Vagina (tissue), 2 donors: ENCODE measurements around the gene HYDIN. TPM values are rescaled to one million over a fixed set of nuclear protein-coding genes. Genes with fewer than 3 reads are reported as not detected.

Source experiments
- DNase-seq, 2 donors: peaks; one replicate each; pipeline ENCODE4 v3.0.0-alpha.2; 2017; ENCODE audit errors: extremely low spot score in 2 of 2
- H3K27ac ChIP-seq: fragments of 200-600 bp; sonication (generic); one replicate; pipeline ENCODE4 v1.5.1; 2019
- H3K27me3 ChIP-seq: fragments of 200-600 bp; sonication (generic); one replicate; pipeline ENCODE4 v1.5.1; 2019
- H3K36me3 ChIP-seq, 2 donors: fragments of 200-600 bp; sonication (generic); one replicate each; pipeline ENCODE4 v1.5.1; 2017 to 2019
- H3K4me1 ChIP-seq: fragments of 200-600 bp; sonication (generic); one replicate; pipeline ENCODE4 v1.5.1; 2019
- H3K4me3 ChIP-seq, 2 donors: fragments of 200-600 bp; sonication (generic); 1 replicate in 1 of 2; 2 replicates in 1 of 2; pipeline ENCODE4 v1.5.1; 2016 to 2019
- H3K9me3 ChIP-seq: fragments of 200-600 bp; sonication (generic); one replicate; pipeline ENCODE4 v1.5.1; 2019
- POLR2A ChIP-seq, 2 donors: fragments of 450-650 bp; IDR thresholded peaks; one replicate each; pipeline ENCODE4 v1.6.1; 2017; ENCODE audit warnings: antibody characterized with exemption in 2 of 2, mild to moderate bottlenecking in 2 of 2, moderate library complexity in 2 of 2
- POLR2AphosphoS5 ChIP-seq, 2 donors: sonication (generic); formaldehyde crosslinking; IDR thresholded peaks; one replicate each; pipeline ENCODE4 v1.9.0; 2017; ENCODE audit warnings: antibody characterized with exemption in 2 of 2, mild to moderate bottlenecking in 2 of 2, low read depth in 1 of 2; ENCODE audit not compliant: insufficient read depth in 1 of 2
- intact Hi-C: fragments of 100-400 bp; cut with DNase I; formaldehyde crosslinking; loops from one replicate; pipeline ENCODE4 v1.15.1; 2023
- total RNA-seq: library from RNA; depleted of rRNA; stranded (reverse); fragments of >200 nt; gene quantifications from one replicate; pipeline ENCODE4 v1.2.3, GENCODE V29; 2016
- TF ChIP-seq, protein P1 (sequence below), 3 experiments: fragments of 450-650 bp in 2 of 3; fragments of 200-600 bp in 1 of 3; sonication (generic) in 1 of 3; IDR thresholded peaks; one replicate each; pipeline ENCODE4 v1.5.1; 2017 to 2019; ENCODE audit warnings: antibody characterized with exemption in 3 of 3, mild to moderate bottlenecking in 2 of 3, moderate library complexity in 2 of 3

The HYDIN gene
- total RNA-seq, 1 donor from 2014 or later = not detected

DNA sequence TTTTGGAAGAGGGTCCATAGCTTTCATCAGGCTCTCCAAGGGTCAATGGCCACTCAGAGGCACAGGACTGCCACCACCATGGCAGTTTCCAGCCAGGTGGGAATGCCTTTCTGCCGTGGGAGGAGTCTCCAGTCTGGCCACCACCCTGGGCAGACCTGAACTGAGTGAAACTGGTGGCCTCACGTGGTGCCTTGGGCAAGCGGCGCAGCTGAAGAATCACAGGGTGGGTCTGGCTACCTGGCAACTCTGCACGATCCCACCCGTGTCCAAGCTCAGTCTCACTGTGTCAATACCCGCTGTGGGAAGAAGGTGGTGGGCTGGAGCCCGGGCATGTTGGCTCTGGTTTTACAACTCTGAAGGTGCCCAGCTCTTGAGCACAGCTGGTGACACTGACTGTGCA lies 461.4 kb downstream of the HYDIN start:
- Histone ChIP-seq H3K9me3 (no peaks in the 10 kb centered on the region), H3K27ac (no peak overlapping the region), H3K4me3 (no peak overlapping the region), H3K27me3 (no peaks in the 10 kb centered on the region), H3K36me3 (peaks cover 0 to 10% of the 10 kb centered on the region in 2 donors), H3K4me1 (peaks cover 21% of the 10 kb centered on the region)
- no peak for DNase-seq
- intact Hi-C loops = no loop called here
- peak in 1 of 2 donors; percentile 18 for TF ChIP-seq POLR2AphosphoS5 (IDR thresholded peaks at IDR 0.05; ENCODE audit: insufficient read depth in 1 of 2, low read depth in 1 of 2)
- no peak for TF ChIP-seq POLR2A (IDR thresholded peaks at IDR 0.05)

DNA sequence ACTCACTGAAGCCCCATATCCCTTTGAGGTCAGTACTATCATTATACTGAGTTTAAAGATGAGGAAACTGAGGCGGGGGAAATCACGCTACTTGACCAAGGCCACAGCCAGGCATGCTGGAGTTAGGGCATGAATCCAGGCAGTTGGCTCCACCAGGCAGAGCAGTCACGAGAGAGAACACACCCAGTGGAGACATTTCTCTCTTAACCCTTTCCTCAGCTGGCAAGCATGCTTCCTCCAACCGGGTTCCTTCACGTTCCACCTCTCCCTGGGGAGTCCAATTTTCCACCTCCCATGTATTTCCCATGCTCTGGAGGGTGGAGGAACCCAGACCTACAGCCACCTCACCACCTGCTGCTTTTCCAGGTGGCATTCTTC lies 462.3 kb downstream of the HYDIN start:
- H3K4me3 ChIP-seq = no peak overlapping the region
- no peaks in the 10 kb centered on the region for H3K27me3 ChIP-seq
- H3K27ac ChIP-seq = peak overlapping the region; percentile 14
- intact Hi-C loops = no loop called here
- no peak for DNase-seq
- H3K4me1 ChIP-seq = peaks cover 21% of the 10 kb centered on the region
- H3K36me3 ChIP-seq = peaks cover 0 to 10% of the 10 kb centered on the region in 2 donors
- TF ChIP-seq POLR2AphosphoS5 (IDR thresholded peaks at IDR 0.05; ENCODE audit: insufficient read depth in 1 of 2, low read depth in 1 of 2) (no peak), POLR2A (IDR thresholded peaks at IDR 0.05) (no peak)
- TF ChIP-seq, protein P1, sequence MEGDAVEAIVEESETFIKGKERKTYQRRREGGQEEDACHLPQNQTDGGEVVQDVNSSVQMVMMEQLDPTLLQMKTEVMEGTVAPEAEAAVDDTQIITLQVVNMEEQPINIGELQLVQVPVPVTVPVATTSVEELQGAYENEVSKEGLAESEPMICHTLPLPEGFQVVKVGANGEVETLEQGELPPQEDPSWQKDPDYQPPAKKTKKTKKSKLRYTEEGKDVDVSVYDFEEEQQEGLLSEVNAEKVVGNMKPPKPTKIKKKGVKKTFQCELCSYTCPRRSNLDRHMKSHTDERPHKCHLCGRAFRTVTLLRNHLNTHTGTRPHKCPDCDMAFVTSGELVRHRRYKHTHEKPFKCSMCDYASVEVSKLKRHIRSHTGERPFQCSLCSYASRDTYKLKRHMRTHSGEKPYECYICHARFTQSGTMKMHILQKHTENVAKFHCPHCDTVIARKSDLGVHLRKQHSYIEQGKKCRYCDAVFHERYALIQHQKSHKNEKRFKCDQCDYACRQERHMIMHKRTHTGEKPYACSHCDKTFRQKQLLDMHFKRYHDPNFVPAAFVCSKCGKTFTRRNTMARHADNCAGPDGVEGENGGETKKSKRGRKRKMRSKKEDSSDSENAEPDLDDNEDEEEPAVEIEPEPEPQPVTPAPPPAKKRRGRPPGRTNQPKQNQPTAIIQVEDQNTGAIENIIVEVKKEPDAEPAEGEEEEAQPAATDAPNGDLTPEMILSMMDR (IDR thresholded peaks at IDR 0.05) = no peak
- H3K9me3 ChIP-seq = no peaks in the 10 kb centered on the region

DNA sequence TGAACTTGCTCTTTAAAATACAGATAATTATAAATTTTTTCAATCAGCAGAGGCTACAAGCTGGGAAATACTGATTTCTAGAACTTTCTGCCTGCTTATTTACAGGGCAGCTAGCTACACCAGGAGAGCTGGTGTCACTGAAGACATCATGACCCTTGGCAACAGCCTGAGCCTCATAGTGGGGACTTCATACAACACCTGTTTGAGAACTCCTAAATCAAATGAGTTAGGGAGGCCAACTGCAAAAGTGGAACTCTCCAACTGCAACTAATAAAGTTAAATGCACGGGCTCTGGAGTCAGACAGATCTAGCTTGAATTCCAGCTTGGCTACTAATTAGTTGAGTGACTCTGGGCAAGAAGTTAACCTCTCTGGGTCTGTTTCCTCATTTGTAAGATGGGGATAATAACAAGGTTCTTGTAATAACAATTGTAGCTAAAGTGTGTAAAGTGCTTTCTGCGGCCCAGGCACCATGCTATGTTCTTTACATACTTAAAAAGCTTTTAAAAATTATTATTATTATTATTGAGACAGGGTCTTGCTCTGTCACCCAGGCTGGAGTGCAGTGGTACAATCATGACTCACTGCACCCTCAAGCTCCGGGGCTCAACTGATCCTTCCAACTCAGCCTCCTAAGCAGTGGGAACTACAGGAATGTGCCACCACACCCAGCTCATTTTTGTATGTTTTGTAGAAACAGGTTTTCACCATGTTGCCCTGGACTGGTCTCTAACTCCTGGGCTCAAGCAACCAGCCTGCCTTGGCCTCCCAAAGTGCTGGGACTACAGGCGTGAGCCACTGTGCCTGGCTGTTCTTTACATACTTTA lies 462.9 kb downstream of the HYDIN start:
- Histone ChIP-seq H3K27me3 (no peaks in the 10 kb centered on the region), H3K4me3 (no peak overlapping the region), H3K27ac (peak overlapping the region; percentile 14), H3K36me3 (peaks cover 0 to 13% of the 10 kb centered on the region in 2 donors), H3K9me3 (no peaks in the 10 kb centered on the region), H3K4me1 (peaks cover 21% of the 10 kb centered on the region)
- DNase-seq = no peak
- TF ChIP-seq, protein P1 (IDR thresholded peaks at IDR 0.05) = no peak
- TF ChIP-seq POLR2A (IDR thresholded peaks at IDR 0.05) (no peak), POLR2AphosphoS5 (IDR thresholded peaks at IDR 0.05; ENCODE audit: insufficient read depth in 1 of 2, low read depth in 1 of 2) (no peak)
- intact Hi-C loops = no loop called here

DNA sequence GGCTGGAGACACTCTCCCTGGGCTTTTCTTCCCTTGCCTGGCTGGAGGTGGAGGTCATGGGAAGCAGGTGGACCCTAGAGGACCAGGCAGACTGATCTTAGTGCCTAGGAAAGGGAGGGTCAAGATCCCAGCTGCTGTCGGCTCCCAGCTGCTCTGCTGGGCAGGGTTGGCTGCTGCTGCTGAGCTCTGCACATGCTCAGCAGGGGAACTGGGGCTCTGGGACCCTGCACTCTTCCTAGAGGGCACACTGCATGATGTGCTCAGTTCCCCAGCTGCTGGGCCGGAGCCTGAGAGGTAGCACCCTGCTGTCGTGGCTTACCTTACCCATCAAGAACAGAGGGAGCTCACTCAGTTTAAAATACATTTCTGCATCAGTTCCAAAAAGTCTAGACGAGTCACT lies 463.9 kb downstream of the HYDIN start:
- intact Hi-C loops = no loop called here
- Histone ChIP-seq H3K27ac (no peak overlapping the region), H3K4me3 (no peak overlapping the region), H3K36me3 (peaks cover 0 to 14% of the 10 kb centered on the region in 2 donors), H3K9me3 (no peaks in the 10 kb centered on the region), H3K4me1 (peaks cover 21% of the 10 kb centered on the region), H3K27me3 (no peaks in the 10 kb centered on the region)
- DNase-seq = no peak
- TF ChIP-seq POLR2AphosphoS5 (IDR thresholded peaks at IDR 0.05; ENCODE audit: insufficient read depth in 1 of 2, low read depth in 1 of 2) (no peak), POLR2A (IDR thresholded peaks at IDR 0.05) (no peak)
- TF ChIP-seq, protein P1 (IDR thresholded peaks at IDR 0.05) = no peak

DNA sequence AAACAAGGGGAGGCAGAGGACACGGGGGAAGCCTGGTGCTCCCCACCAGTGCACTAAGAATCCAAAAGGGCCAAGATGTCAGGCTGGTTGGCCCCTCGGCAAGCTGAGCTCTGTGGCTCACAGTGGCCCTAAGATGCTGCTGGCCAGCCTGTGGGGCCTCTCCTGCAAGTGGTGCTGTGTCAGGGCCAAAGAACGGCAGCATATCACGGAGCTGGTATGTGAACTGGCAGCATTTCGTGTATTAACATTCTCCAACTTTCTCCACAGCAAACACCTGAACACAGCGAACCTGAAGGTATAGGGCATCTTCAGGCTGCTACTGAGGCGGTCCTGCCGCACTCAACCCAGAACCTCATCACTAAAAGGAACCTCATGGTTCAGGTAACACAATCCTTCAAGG lies 464.3 kb downstream of the HYDIN start:
- no peak for DNase-seq
- Histone ChIP-seq H3K4me1 (peaks cover 23% of the 10 kb centered on the region), H3K36me3 (peaks cover 0 to 13% of the 10 kb centered on the region in 2 donors), H3K27me3 (no peaks in the 10 kb centered on the region), H3K4me3 (no peak overlapping the region), H3K27ac (no peak overlapping the region), H3K9me3 (no peaks in the 10 kb centered on the region)
- TF ChIP-seq POLR2A (IDR thresholded peaks at IDR 0.05) (no peak), POLR2AphosphoS5 (IDR thresholded peaks at IDR 0.05; ENCODE audit: insufficient read depth in 1 of 2, low read depth in 1 of 2) (no peak)
- TF ChIP-seq, protein P1 (IDR thresholded peaks at IDR 0.05) = no peak
- intact Hi-C loops = no loop called here
